H9 (cell line): ENCODE results near the gene CEP83. TPM values are rescaled to one million over a fixed set of nuclear protein-coding genes. Genes with fewer than 3 reads are reported as not detected.

Source experiments
- DNase-seq: peaks from one replicate; pipeline ENCODE4 v3.0.0-alpha.2; 2017
- H2AFZ ChIP-seq: one replicate; pipeline ENCODE4 v1.6.1; 2013; ENCODE audit warnings: mild to moderate bottlenecking, low read length, control low read depth, moderate library complexity
- H2AK5ac ChIP-seq: 2 replicates; pipeline ENCODE4 v1.6.1; 2013; ENCODE audit warnings: low read length, control low read depth, mixed read lengths; ENCODE audit not compliant: insufficient read length
- H2BK120ac ChIP-seq: one replicate; pipeline ENCODE4 v1.6.1; 2013; ENCODE audit warnings: low read depth, mild to moderate bottlenecking, low read length, control low read depth, inconsistent platforms; ENCODE audit not compliant: poor library complexity, severe bottlenecking
- H2BK12ac ChIP-seq: 2 replicates; pipeline ENCODE4 v1.6.1; 2013; ENCODE audit warnings: low read length, control low read depth, mixed read lengths, low read depth; ENCODE audit not compliant: insufficient read length
- H2BK15ac ChIP-seq: 2 replicates; pipeline ENCODE4 v1.6.1; 2013; ENCODE audit warnings: low read depth, low read length, control low read depth
- H2BK20ac ChIP-seq: one replicate; pipeline ENCODE4 v1.6.1; 2013; ENCODE audit warnings: low read depth, mild to moderate bottlenecking, low read length, control low read depth, inconsistent platforms; ENCODE audit not compliant: poor library complexity, severe bottlenecking
- H2BK5ac ChIP-seq: 2 replicates; pipeline ENCODE4 v1.6.1; 2013; ENCODE audit warnings: low read length, control low read depth, mixed read lengths; ENCODE audit not compliant: insufficient read length
- H3K14ac ChIP-seq: 2 replicates; pipeline ENCODE4 v1.6.1; 2013; ENCODE audit warnings: low read length, control low read depth; ENCODE audit not compliant: insufficient read depth
- H3K18ac ChIP-seq: 2 replicates; pipeline ENCODE4 v1.6.1; 2013; ENCODE audit warnings: low read depth, mild to moderate bottlenecking, mixed read lengths, low read length, control low read depth; ENCODE audit not compliant: insufficient read length
- H3K23ac ChIP-seq: 2 replicates; pipeline ENCODE4 v1.6.1; 2013; ENCODE audit warnings: low read length, control low read depth, mixed read lengths, low read depth; ENCODE audit not compliant: insufficient read length
- H3K23me2 ChIP-seq: 2 replicates; pipeline ENCODE4 v1.6.1; 2013; ENCODE audit warnings: low read depth, mild to moderate bottlenecking, mixed read lengths, low read length, control low read depth; ENCODE audit not compliant: insufficient read length, poor library complexity, severe bottlenecking
- H3K27ac ChIP-seq: 2 replicates; pipeline ENCODE4 v1.5.1; 2013; ENCODE audit warnings: low read length, control low read depth, mixed read lengths, low read depth; ENCODE audit not compliant: insufficient read length
- H3K27me3 ChIP-seq: 2 replicates; pipeline ENCODE4 v1.6.1; 2013; ENCODE audit warnings: low read length, control low read depth, inconsistent platforms; ENCODE audit not compliant: insufficient read depth
- H3K4ac ChIP-seq: 2 replicates; pipeline ENCODE4 v1.6.1; 2013; ENCODE audit warnings: low read depth, mild to moderate bottlenecking, control low read depth, inconsistent platforms, low read length, moderate library complexity
- H3K4me1 ChIP-seq: 2 replicates; pipeline ENCODE4 v1.6.1; 2013; ENCODE audit warnings: low read length, control low read depth, inconsistent platforms; ENCODE audit not compliant: insufficient read depth
- H3K4me2 ChIP-seq: 2 replicates; pipeline ENCODE4 v1.6.1; 2013; ENCODE audit warnings: low read length, control low read depth, mixed read lengths; ENCODE audit not compliant: insufficient read length, insufficient read depth
- H3K56ac ChIP-seq: 2 replicates; pipeline ENCODE4 v1.6.1; 2013; ENCODE audit warnings: low read depth, mild to moderate bottlenecking, mixed read lengths, low read length, control low read depth; ENCODE audit not compliant: insufficient read length
- H3K79me1 ChIP-seq: 2 replicates; pipeline ENCODE4 v1.6.1; 2013; ENCODE audit warnings: low read depth, mild to moderate bottlenecking, moderate library complexity, low read length, control low read depth, inconsistent platforms; ENCODE audit not compliant: insufficient read depth, poor library complexity, severe bottlenecking
- H3K79me2 ChIP-seq: 2 replicates; pipeline ENCODE4 v1.6.1; 2013; ENCODE audit warnings: low read length, control low read depth, inconsistent platforms; ENCODE audit not compliant: insufficient read depth
- H3K9ac ChIP-seq: 2 replicates; pipeline ENCODE4 v1.6.1; 2013; ENCODE audit warnings: low read length, control low read depth, mixed read lengths; ENCODE audit not compliant: insufficient read length; ENCODE audit errors: extremely low read depth
- H3K9me3 ChIP-seq: one replicate; pipeline ENCODE4 v1.6.1; 2013; ENCODE audit warnings: low read depth, low read length, inconsistent platforms; ENCODE audit not compliant: control insufficient read depth
- H3T11ph ChIP-seq: one replicate; pipeline ENCODE4 v1.6.1; 2013; ENCODE audit warnings: mild to moderate bottlenecking, low read length, control low read depth, inconsistent platforms
- H4K20me1 ChIP-seq: one replicate; pipeline ENCODE4 v1.6.1; 2013; ENCODE audit not compliant: control insufficient read depth, insufficient read length, insufficient read depth
- H4K5ac ChIP-seq: 2 replicates; pipeline ENCODE4 v1.6.1; 2013; ENCODE audit warnings: low read depth, mild to moderate bottlenecking, mixed read lengths, low read length, control low read depth; ENCODE audit not compliant: insufficient read length
- H4K8ac ChIP-seq: replicated peaks from 2 replicates; pipeline ENCODE4 v1.6.1; 2013; ENCODE audit warnings: low read length, control low read depth, mixed read lengths, low read depth; ENCODE audit not compliant: insufficient read length
- H4K91ac ChIP-seq: 2 replicates; pipeline ENCODE4 v1.6.1; 2013; ENCODE audit warnings: low read depth, mild to moderate bottlenecking, moderate library complexity, mixed read lengths, low read length, control low read depth; ENCODE audit not compliant: insufficient read length
- H3K27ac Mint-ChIP-seq, 3 experiments: 2 replicates in 2 of 3; 3 replicates in 1 of 3; pipeline ENCODE4 v1.8.0; 2020 to 2021; ENCODE audit warnings: mixed read lengths in 3 of 3, mild to moderate bottlenecking in 1 of 3, moderate library complexity in 1 of 3
- H3K27me3 Mint-ChIP-seq: 2 replicates; pipeline ENCODE4 v1.8.0; 2021; ENCODE audit warnings: low read depth, mild to moderate bottlenecking, moderate library complexity, mixed read lengths
- H3K36me3 Mint-ChIP-seq, 3 experiments: 2 replicates in 2 of 3; 3 replicates in 1 of 3; pipeline ENCODE4 v1.8.0; 2020 to 2021; ENCODE audit warnings: low read depth in 3 of 3, mixed read lengths in 3 of 3; ENCODE audit not compliant: insufficient read depth in 1 of 3
- H3K4me1 Mint-ChIP-seq, 2 experiments: 2 replicates each; pipeline ENCODE4 v1.8.0; 2020; ENCODE audit warnings: mixed read lengths in 2 of 2
- H3K4me3 Mint-ChIP-seq, 2 experiments: 2 replicates in 1 of 2; 3 replicates in 1 of 2; pipeline ENCODE4 v1.8.0; 2020 to 2021; ENCODE audit warnings: mild to moderate bottlenecking in 2 of 2, mixed read lengths in 2 of 2, moderate library complexity in 1 of 2
- H3K9me3 Mint-ChIP-seq, 2 experiments: 2 replicates in 1 of 2; 3 replicates in 1 of 2; pipeline ENCODE4 v1.8.0; 2020; ENCODE audit warnings: mild to moderate bottlenecking in 2 of 2, mixed read lengths in 2 of 2, moderate library complexity in 1 of 2
- WGBS: extraction: QIAGEN DNeasy Blood & Tissue Kit; methylation state at CpG from one replicate; pipeline ENCODE4 v1.1.7; 2013; ENCODE audit warnings: missing lambda C conversion rate, low lambda C conversion rate, mixed read lengths; ENCODE audit not compliant: insufficient read length; ENCODE audit errors: extremely low coverage; 5-methylcytosine and 5-hydroxymethylcytosine counted together
- total RNA-seq: library from RNA; stranded (reverse); gene quantifications from 2 replicates; pipeline ENCODE4 v1.2.1, GENCODE V29; 2021
- TF ChIP-seq, protein P1 (sequence below): fragments of 200-600 bp; sonication (generic); conservative IDR thresholded peaks from 3 replicates; pipeline ENCODE4 v1.8.0; 2021; ENCODE audit warnings: antibody characterized with exemption, mild to moderate bottlenecking

The CEP83 gene
- total RNA-seq, 1 experiment from 2014 or later, result 26.5 TPM

DNA sequence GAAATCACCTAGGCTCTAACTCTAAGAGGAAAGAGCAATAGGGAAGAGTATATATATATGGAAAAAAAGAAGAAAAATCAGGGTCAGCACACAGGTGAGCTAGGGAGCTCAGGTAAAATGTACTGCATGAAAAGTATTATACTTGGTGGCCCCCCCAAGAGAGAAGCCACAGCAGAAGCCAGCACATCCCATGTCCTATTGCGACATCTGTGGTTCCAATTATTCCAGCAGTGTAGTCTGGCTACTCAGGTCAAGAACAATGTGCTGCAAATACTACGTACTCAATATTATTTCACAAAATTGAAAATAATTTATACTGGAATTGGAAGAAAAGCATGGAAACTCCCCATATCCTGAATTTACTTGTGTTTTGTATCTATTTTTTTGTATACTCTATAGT, 85.5 kb downstream of the CEP83 start:
- no peak overlapping the region for H3K9ac ChIP-seq
- Mint-ChIP-seq H3K27ac (no peak overlapping the region), H3K4me1 (peaks cover 2 to 3% of the 10 kb centered on the region in 2 experiments; a peak in 3 of 4 replicates), H3K27me3 (no peaks in the 10 kb centered on the region), H3K9me3 (no peaks in the 10 kb centered on the region), H3K4me3 (no peak overlapping the region), H3K36me3 (peaks cover 0 to 8% (median 0%) of the 10 kb centered on the region in 3 experiments; a peak in 3 of 7 replicates)
- no peaks in the 10 kb centered on the region for H3K27me3 ChIP-seq
- H4K8ac ChIP-seq, result no peak overlapping the region
- H3K79me1 ChIP-seq, result no peaks in the 10 kb centered on the region
- H3K79me2 ChIP-seq, result no peaks in the 10 kb centered on the region
- no peaks in the 10 kb centered on the region for H4K20me1 ChIP-seq
- no peak overlapping the region for H3K4me2 ChIP-seq
- no peaks in the 10 kb centered on the region for H3K4me1 ChIP-seq
- no peaks in the 10 kb centered on the region for H3K23me2 ChIP-seq
- H3K18ac ChIP-seq, result no peak overlapping the region
- H2BK20ac ChIP-seq, result no peak overlapping the region
- H2AK5ac ChIP-seq, result no peak overlapping the region
- H2BK15ac ChIP-seq, result no peak overlapping the region
- TF ChIP-seq, protein P1, sequence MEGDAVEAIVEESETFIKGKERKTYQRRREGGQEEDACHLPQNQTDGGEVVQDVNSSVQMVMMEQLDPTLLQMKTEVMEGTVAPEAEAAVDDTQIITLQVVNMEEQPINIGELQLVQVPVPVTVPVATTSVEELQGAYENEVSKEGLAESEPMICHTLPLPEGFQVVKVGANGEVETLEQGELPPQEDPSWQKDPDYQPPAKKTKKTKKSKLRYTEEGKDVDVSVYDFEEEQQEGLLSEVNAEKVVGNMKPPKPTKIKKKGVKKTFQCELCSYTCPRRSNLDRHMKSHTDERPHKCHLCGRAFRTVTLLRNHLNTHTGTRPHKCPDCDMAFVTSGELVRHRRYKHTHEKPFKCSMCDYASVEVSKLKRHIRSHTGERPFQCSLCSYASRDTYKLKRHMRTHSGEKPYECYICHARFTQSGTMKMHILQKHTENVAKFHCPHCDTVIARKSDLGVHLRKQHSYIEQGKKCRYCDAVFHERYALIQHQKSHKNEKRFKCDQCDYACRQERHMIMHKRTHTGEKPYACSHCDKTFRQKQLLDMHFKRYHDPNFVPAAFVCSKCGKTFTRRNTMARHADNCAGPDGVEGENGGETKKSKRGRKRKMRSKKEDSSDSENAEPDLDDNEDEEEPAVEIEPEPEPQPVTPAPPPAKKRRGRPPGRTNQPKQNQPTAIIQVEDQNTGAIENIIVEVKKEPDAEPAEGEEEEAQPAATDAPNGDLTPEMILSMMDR, result no peak
- no peak overlapping the region for H4K5ac ChIP-seq
- H2AFZ ChIP-seq, result no peak overlapping the region
- DNase-seq, result no peak
- H3T11ph ChIP-seq, result no peak overlapping the region
- WGBS, result no CpG with 5 or more reads among the region's 2 CpGs
- no peak overlapping the region for H2BK12ac ChIP-seq
- H3K56ac ChIP-seq, result no peak overlapping the region
- H3K4ac ChIP-seq, result no peak overlapping the region
- H3K9me3 ChIP-seq, result no peaks in the 10 kb centered on the region
- H4K91ac ChIP-seq, result no peak overlapping the region
- H2BK5ac ChIP-seq, result no peak overlapping the region
- H3K14ac ChIP-seq, result no peak overlapping the region
- no peak overlapping the region for H3K27ac ChIP-seq
- H2BK120ac ChIP-seq, result no peak overlapping the region
- no peak overlapping the region for H3K23ac ChIP-seq
